Fibroblast of lung (primary cell): ENCODE measurements around the gene PAFAH1B1.

Experiments used
- EZH2 ChIP-seq: IDR thresholded peaks from 2 replicates; pipeline ENCODE4 v1.5.1; 2012; ENCODE audit warnings: low read length, control low read depth, mild to moderate bottlenecking; ENCODE audit errors: missing control alignments
- TF ChIP-seq, protein P1 (sequence below), 2 donors: IDR thresholded peaks in 1 of 2; conservative IDR thresholded peaks in 1 of 2; 1 replicate in 1 of 2; 2 replicates in 1 of 2; pipeline ENCODE4 v1.5.1; 2011 to 2012; ENCODE audit warnings: low read length in 2 of 2, control low read depth in 1 of 2, inconsistent platforms in 1 of 2, low read depth in 1 of 2, mild to moderate bottlenecking in 1 of 2

DNA sequence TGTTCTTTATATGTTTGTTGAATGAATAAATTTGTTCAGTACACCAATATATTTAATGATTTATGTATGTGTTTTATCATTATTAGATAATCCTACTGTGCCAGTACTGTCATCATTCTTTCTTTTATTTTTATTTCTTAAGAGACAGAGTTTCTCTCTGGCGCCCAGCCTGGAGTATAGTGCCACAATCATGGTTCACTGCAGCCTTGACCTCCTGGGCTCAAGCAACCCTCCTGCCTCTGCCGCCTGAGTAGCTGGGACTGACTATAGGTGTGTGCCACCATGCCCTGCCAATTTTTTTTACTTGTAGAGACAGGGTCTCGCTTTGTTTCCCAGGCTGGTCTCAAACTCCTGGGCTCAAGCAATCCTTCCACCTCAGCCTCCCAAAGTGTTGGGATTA lies 41.8 kb downstream of the PAFAH1B1 start:
- TF ChIP-seq, protein P1, sequence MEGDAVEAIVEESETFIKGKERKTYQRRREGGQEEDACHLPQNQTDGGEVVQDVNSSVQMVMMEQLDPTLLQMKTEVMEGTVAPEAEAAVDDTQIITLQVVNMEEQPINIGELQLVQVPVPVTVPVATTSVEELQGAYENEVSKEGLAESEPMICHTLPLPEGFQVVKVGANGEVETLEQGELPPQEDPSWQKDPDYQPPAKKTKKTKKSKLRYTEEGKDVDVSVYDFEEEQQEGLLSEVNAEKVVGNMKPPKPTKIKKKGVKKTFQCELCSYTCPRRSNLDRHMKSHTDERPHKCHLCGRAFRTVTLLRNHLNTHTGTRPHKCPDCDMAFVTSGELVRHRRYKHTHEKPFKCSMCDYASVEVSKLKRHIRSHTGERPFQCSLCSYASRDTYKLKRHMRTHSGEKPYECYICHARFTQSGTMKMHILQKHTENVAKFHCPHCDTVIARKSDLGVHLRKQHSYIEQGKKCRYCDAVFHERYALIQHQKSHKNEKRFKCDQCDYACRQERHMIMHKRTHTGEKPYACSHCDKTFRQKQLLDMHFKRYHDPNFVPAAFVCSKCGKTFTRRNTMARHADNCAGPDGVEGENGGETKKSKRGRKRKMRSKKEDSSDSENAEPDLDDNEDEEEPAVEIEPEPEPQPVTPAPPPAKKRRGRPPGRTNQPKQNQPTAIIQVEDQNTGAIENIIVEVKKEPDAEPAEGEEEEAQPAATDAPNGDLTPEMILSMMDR (conservative IDR thresholded peaks at IDR 0.05 in 1 of 2, IDR thresholded peaks at IDR 0.05 in 1 of 2; ENCODE audit: low read depth in 1 of 2, low read length in 2 of 2) = no peak
- TF ChIP-seq EZH2 = no peak
